H54 (cell line): ENCODE data around the gene MRPS25.

Experiments
- DNase-seq: peaks from one replicate; pipeline ENCODE4 v3.0.0; 2011; ENCODE audit warnings: low spot score, mixed read lengths; ENCODE audit not compliant: insufficient read length
- FAIRE-seq: peaks from 3 replicates; lab custom pipeline; 2011; peaks lifted over from hg19 to GRCh38; lab: Jason Lieb, UNC
- POLR2A ChIP-seq: IDR thresholded peaks from 2 replicates; pipeline ENCODE4 v1.6.1; 2011; ENCODE audit warnings: low read depth, mild to moderate bottlenecking, low read length

The MRPS25 gene

GRCh38 chr3:15096046-15096445, 30.9 kb upstream of the MRPS25 start:
- DNase-seq (no peak), FAIRE-seq (no peak)
- TF ChIP-seq POLR2A, result no peak

- FAIRE-seq (no peak), DNase-seq (no peak)
- TF ChIP-seq POLR2A, result no peak
Measured at GRCh38 chr3:15094187-15094875, 29.2 kb upstream of the MRPS25 start.

DNA sequence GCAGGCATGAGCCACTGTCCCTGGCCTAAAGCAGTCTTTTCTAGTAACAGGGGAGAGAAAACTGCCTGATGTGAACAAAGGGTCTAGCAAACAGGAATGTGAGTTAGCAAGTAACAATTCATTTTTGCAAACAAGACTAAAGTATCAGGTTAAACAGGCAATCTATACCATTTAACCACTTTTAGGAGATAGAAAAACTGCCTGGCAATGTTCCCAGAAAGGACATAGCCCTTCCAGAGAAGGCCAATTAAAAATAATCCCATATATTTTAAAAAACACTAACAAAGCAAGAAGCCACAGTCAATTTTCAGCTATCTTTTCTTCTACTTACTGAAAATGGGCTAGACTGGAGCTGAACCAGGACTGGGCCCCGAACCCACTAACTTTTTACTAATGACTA, 27.6 kb upstream of the MRPS25 start:
- TF ChIP-seq POLR2A, result no peak
- no peak for DNase-seq
- no peak for FAIRE-seq

- no peak for TF ChIP-seq POLR2A
- DNase-seq (no peak), FAIRE-seq (no peak)
Measured at GRCh38 chr3:15091575-15091974, 26.5 kb upstream of the MRPS25 start.

GRCh38 chr3:15089201-15089600, 24.1 kb upstream of the MRPS25 start:
- FAIRE-seq, result no peak
- TF ChIP-seq POLR2A, result no peak

DNA sequence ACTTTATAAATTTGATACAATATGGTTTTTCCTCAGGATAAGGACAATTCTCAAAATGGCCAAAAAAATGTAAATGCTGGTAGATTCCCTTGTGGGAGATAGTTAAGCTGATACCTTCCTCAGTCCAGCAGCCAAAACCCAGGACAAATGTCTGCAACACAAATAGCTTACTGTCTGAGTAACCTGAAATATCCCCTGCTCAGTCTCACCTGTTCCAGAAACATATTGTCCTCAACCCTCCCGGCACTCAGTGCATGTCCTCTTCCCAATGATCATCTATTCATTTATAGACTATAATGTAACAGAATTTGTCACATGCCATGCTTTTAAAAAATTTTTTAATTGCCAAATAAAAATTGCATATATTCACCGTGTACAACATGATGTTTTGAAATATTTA, 21.6 kb upstream of the MRPS25 start:
- DNase-seq (no peak), FAIRE-seq (no peak)
- TF ChIP-seq POLR2A, result no peak

More at GRCh38 chr3:15089201-15089600, 24.1 kb upstream of the MRPS25 start:
- DNase-seq, result no peak

DNA sequence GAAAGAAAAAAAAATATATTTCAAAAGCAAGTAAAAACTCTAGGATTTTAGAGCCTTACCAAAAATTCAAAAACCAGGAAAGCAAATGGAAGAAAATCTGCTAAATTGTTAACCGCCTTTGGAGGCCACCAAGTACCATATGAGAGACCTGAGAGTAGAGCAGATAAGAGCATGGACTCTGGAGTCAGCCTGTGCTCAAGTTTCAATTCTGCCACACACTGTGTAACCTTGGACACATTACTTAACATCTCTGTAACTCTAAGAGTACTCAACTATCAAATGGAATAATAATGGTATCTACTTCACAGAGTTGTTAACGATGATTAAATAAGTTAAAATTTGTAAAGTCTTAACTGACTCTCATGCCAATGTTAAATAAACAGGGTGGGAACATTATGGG, 21.1 kb upstream of the MRPS25 start:
- FAIRE-seq (no peak), DNase-seq (no peak)
- no peak for TF ChIP-seq POLR2A

GRCh38 chr3:15083252-15083651, 18.1 kb upstream of the MRPS25 start:
- TF ChIP-seq POLR2A, result no peak
- no peak for DNase-seq
- no peak for FAIRE-seq

GRCh38 chr3:15081960-15082664, 17.0 kb upstream of the MRPS25 start:
- DNase-seq (no peak), FAIRE-seq (no peak)
- no peak for TF ChIP-seq POLR2A

GRCh38 chr3:15079091-15079490, 14.0 kb upstream of the MRPS25 start:
- FAIRE-seq, result no peak
- no peak for DNase-seq
- no peak for TF ChIP-seq POLR2A

DNA sequence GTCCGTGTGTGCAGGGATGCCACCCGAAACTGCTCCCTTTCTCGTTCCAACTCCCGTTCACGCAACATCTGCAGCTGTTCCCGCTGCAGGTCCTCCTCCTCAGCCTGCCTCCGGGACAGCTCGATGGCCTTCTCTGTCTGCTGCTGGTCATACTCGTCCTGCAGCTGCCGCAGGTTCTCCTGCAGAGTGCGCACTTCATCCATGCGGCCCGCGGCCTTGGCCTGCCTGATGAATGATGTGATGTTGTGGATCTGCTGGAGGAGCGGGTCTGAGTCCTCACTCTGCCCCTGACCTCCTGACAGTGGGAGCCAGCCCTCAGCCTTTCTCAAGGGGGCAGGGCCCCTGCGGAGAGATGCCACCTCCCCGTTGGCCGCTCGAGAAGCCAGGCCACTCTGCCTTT, 9.4 kb upstream of the MRPS25 start:
- DNase-seq, result no peak
- TF ChIP-seq POLR2A, result no peak

GRCh38 chr3:15071699-15072098, 6.6 kb upstream of the MRPS25 start:
- DNase-seq, result no peak
- no peak for TF ChIP-seq POLR2A
- no peak for FAIRE-seq

More for the DNA sequence above, 9.4 kb upstream of the MRPS25 start:
- no peak for FAIRE-seq

- FAIRE-seq (no peak), DNase-seq (no peak)
- TF ChIP-seq POLR2A, result no peak
Measured at GRCh38 chr3:15069441-15069840, 4.3 kb upstream of the MRPS25 start.

- TF ChIP-seq POLR2A, result no peak
- DNase-seq (no peak), FAIRE-seq (no peak)
Measured at GRCh38 chr3:15066467-15066866, 1.4 kb upstream of the MRPS25 start.

DNA sequence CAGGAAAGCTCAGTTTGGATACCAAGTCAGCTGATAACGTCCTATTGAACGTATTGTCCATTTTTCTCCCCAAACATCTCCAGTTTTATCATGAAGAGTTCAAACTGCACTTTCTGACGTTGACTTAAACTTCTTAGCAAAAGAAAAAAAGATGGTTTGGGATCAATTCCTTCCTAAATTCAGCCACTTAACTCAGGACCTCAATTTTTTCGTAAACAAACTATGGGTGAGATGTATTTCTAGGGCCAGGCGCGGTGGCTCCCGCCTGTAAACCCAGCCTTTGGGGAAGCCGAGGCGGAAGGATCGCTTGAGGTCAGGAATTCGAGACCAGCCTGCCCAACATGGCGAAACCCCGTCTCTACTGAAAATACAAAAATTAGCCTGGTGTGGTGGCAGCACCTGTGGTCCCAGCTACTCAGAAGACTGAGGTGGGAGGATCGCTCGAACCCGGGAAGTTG, 464 bp upstream of the MRPS25 start:
- no peak for TF ChIP-seq POLR2A
- DNase-seq (no peak), FAIRE-seq (no peak)
